ENCODE data around the gene PRLR. TPM values are rescaled to one million over a fixed set of nuclear protein-coding genes. Genes with fewer than 3 reads are reported as not detected.

The PRLR gene
- total and polyA plus RNA-seq, 3 experiments from 2014 or later: not detected

DNA sequence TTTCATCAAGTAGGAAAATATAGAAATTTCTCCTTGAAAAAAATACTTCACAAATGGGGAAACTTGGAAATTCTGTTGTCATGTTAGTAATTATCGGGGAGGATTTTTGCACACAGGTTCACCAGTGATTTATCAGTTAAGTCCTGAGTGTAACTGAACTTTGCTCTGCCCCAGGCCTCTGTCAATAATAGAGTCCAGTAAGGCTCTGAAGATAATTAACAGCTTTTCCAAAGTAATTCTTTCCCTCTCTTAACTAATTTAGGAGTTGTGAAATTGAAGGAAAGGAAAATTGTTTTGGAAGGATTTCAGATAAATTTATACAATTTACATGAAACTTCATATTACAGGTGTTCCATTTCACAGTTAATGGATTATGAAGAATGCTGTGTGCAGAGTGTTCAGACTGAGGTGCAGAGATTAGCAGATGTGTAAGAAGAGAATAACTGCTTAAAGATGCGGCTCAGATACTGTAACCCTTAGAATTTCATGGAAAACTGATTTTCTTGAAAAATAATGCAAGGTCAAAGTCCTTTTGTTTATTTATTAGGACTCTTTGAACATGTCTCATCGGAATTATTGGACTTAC is 179.7 kb downstream of the PRLR start:
- H3K9me3 ChIP-seq (ENCODE audit: low read length): no peaks in the 10 kb centered on the region
- peaks cover 0 to 1% (median 0%) of the 10 kb centered on the region in 5 donors for H3K9me3 Mint-ChIP-seq
- no peaks in the 10 kb centered on the region for H3K4me1 Mint-ChIP-seq
- H3K4me3 Mint-ChIP-seq: no peak overlapping the region
- H3K27me3 ChIP-seq (ENCODE audit: insufficient read depth, low read length, poor library complexity, severe bottlenecking): peaks cover 5% of the 10 kb centered on the region
- H3K36me3 Mint-ChIP-seq: no peaks in the 10 kb centered on the region
- POLR2A ChIA-PET: no interaction called here
- no peak overlapping the region for H3K4me3 ChIP-seq (ENCODE audit: low read length)
- H3K4me1 ChIP-seq (ENCODE audit: insufficient read depth, low read length): no peaks in the 10 kb centered on the region
- H3K36me3 ChIP-seq (ENCODE audit: insufficient read depth, low read length): no peaks in the 10 kb centered on the region
- CTCF ChIA-PET: no interaction called here
- no peak overlapping the region for H3K27ac Mint-ChIP-seq
- no peak for DNase-seq
- H3K27me3 Mint-ChIP-seq: peaks cover 11 to 48% of the 10 kb centered on the region in 2 donors
- H3K27ac ChIP-seq (ENCODE audit: low read depth, low read length): no peak overlapping the region

DNA sequence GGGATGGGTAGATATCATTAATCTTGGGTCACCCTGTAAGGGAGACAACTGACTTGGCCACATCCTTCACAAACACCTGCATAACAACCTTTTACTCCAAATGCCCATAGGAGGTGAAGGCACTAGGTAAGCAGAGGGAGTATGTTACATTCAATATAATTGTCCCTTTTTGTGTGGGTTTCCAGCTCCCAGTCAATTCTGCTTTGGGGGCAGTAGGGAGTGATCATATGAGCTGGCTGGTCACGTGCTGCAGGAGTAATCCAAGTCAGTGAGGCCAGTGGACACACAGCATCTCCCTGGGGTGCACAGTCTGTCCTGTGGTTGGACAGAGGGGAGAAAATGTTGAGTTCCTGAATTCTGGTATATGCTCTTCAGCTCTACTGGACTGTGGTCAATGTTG is 181.4 kb downstream of the PRLR start:
- POLR2A ChIA-PET: no interaction called here
- no peaks in the 10 kb centered on the region for H3K36me3 Mint-ChIP-seq
- peaks cover 11 to 41% of the 10 kb centered on the region in 2 donors for H3K27me3 Mint-ChIP-seq
- H3K4me1 Mint-ChIP-seq: no peaks in the 10 kb centered on the region
- Histone ChIP-seq H3K27me3 (ENCODE audit: insufficient read depth, low read length, poor library complexity, severe bottlenecking) (peaks cover 5% of the 10 kb centered on the region), H3K36me3 (ENCODE audit: insufficient read depth, low read length) (no peaks in the 10 kb centered on the region), H3K4me3 (ENCODE audit: low read length) (no peak overlapping the region), H3K4me1 (ENCODE audit: insufficient read depth, low read length) (no peaks in the 10 kb centered on the region), H3K9me3 (ENCODE audit: low read length) (no peaks in the 10 kb centered on the region), H3K27ac (ENCODE audit: low read depth, low read length) (no peak overlapping the region)
- peaks cover 0 to 1% (median 0%) of the 10 kb centered on the region in 5 donors for H3K9me3 Mint-ChIP-seq
- CTCF ChIA-PET: no interaction called here
- no peak overlapping the region for H3K27ac Mint-ChIP-seq
- DNase-seq: no peak
- H3K4me3 Mint-ChIP-seq: no peak overlapping the region

DNA sequence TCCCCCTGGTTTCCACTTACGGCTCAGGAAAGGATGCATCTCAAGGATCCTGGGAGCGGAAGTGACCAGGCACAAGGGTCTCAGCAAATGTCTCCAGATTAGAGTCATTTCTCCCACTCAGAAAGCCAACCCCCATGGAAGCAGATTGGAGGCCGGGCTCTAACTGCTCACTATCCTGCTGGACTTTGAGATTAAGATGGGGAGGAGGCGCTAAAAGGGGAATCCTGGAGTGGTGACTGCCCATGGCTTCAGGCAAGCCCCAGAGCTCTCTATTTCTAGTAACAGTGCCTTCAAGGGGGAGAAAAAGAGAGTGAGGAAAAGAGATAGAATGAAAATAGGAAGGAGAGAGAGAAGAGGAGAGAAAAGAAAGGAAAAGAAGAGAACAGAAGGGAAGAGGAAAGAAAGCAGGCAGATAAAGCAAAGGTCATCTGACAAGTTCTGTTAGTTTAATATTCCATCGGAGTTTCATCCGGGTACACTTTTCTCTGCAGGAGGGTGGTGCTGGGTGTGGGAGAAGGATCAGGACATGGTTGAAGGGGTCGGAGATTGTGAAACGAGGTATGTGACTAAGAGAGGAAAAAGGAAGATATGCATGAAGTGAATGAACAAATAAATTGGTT is 182.4 kb downstream of the PRLR start, which contains the start of gene AGXT2:
TSS of gene AGXT2 (minus strand) at position 165 of the 620 bp plus-strand sequence. CDS start at position 108, 57 bp downstream.
- ChIA-PET POLR2A (interaction anchor here (0.5 kb wide), 1 partner anchor 205 kb away, joined by 3 read pairs; no protein-coding TSS in a partner anchor), CTCF (no interaction called here)
- H3K9me3 Mint-ChIP-seq: peaks cover 0 to 1% (median 0%) of the 10 kb centered on the region in 5 donors
- peaks cover 8 to 33% of the 10 kb centered on the region in 2 donors for H3K27me3 Mint-ChIP-seq
- H3K4me3 Mint-ChIP-seq: no peak within 1 kb of the TSS
- H3K36me3 ChIP-seq (ENCODE audit: insufficient read depth, low read length): no peaks in the 10 kb centered on the region
- DNase-seq: no peak
- H3K27me3 ChIP-seq (ENCODE audit: insufficient read depth, low read length, poor library complexity, severe bottlenecking): peaks cover 5% of the 10 kb centered on the region
- no peak within 1 kb of the TSS for H3K27ac Mint-ChIP-seq
- H3K27ac ChIP-seq (ENCODE audit: low read depth, low read length): no peak within 1 kb of the TSS
- no peaks in the 10 kb centered on the region for H3K4me1 ChIP-seq (ENCODE audit: insufficient read depth, low read length)
- no peaks in the 10 kb centered on the region for H3K36me3 Mint-ChIP-seq
- no peaks in the 10 kb centered on the region for H3K9me3 ChIP-seq (ENCODE audit: low read length)
- no peak within 1 kb of the TSS for H3K4me3 ChIP-seq (ENCODE audit: low read length)
- no peaks in the 10 kb centered on the region for H3K4me1 Mint-ChIP-seq

DNA sequence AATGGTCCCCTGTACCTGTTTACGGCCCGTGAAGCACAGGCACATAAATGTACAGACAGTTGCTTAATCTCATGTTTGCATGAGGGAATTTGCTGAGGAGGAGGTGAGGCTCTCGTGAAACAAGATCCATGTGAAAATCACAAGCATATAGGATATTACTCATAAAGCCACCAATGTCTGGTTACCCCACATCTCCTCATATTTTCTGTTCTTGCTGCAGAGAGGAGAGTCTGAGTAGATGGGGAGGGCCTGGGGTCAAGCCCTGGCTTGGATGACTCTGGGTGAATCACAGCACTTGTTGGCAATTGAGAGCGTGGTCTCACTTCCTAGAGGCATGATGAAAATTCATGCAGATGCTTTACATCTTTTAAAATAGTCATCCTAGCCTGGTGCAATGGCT is 183.5 kb downstream of the PRLR start:
- DNase-seq: no peak

DNA sequence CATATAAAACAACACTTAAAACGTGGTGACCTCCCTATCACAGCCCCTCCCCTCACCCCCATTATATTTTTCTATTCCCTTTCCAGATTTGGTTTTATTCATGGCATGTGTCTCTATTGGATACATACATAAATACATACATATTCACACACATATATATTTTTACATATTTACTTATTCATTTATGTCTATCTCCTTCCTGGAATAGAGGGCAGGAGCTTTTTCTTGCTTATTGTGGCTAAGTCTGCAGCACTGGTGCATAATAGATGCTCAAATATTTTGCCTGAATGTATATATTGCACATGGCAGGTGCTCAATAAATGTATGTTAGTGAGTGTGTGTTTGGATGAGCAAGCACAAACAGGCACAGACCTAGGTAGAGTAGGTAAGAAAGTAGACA is 185.0 kb downstream of the PRLR start:
- CTCF ChIA-PET: no interaction called here

More for the DNA sequence above, 183.5 kb downstream of the PRLR start:
- no peak overlapping the region for H3K27ac Mint-ChIP-seq
- H3K4me3 Mint-ChIP-seq: no peak overlapping the region
- H3K36me3 ChIP-seq (ENCODE audit: insufficient read depth, low read length): no peaks in the 10 kb centered on the region
- no peaks in the 10 kb centered on the region for H3K9me3 ChIP-seq (ENCODE audit: low read length)
- H3K27me3 Mint-ChIP-seq: peaks cover 8 to 32% of the 10 kb centered on the region in 2 donors
- no peaks in the 10 kb centered on the region for H3K4me1 Mint-ChIP-seq
- peaks cover 5% of the 10 kb centered on the region for H3K27me3 ChIP-seq (ENCODE audit: insufficient read depth, low read length, poor library complexity, severe bottlenecking)
- CTCF ChIA-PET: no interaction called here
- no peaks in the 10 kb centered on the region for H3K4me1 ChIP-seq (ENCODE audit: insufficient read depth, low read length)
- POLR2A ChIA-PET: no interaction called here
- no peak overlapping the region for H3K4me3 ChIP-seq (ENCODE audit: low read length)
- no peaks in the 10 kb centered on the region for H3K36me3 Mint-ChIP-seq
- H3K27ac ChIP-seq (ENCODE audit: low read depth, low read length): no peak overlapping the region
- H3K9me3 Mint-ChIP-seq: peaks cover 0 to 1% (median 0%) of the 10 kb centered on the region in 5 donors

DNA sequence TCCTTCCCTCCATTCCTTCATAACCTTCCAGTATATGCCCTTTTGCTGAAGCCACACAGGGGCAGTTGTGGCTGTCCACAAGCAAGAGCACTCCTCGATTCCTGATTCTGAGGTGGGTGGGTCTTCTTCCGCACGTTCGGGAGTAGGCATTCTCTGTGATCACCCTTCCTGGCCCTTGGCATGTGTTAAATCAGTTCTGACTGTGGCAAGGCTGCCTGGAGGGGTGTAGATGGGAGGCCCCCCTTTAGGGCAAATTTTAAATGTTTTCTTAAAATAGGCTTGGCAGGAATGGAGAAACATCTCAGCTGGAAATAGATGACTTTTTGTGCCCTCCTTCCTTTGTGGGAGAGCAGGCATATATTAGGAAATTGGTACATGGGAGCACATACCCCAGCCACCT is 185.6 kb downstream of the PRLR start:
- no peak overlapping the region for H3K4me3 ChIP-seq (ENCODE audit: low read length)
- ChIA-PET CTCF (no interaction called here), POLR2A (no interaction called here)
- no peaks in the 10 kb centered on the region for H3K9me3 ChIP-seq (ENCODE audit: low read length)
- Mint-ChIP-seq H3K27ac (no peak overlapping the region), H3K36me3 (no peaks in the 10 kb centered on the region), H3K4me3 (no peak overlapping the region), H3K4me1 (no peaks in the 10 kb centered on the region), H3K9me3 (peaks cover 0 to 2% (median 0%) of the 10 kb centered on the region in 5 donors), H3K27me3 (peaks cover 8 to 27% of the 10 kb centered on the region in 2 donors)
- no peak for DNase-seq
- H3K27ac ChIP-seq (ENCODE audit: low read depth, low read length): no peak overlapping the region
- H3K36me3 ChIP-seq (ENCODE audit: insufficient read depth, low read length): no peaks in the 10 kb centered on the region
- H3K27me3 ChIP-seq (ENCODE audit: insufficient read depth, low read length, poor library complexity, severe bottlenecking): peaks cover 5% of the 10 kb centered on the region
- no peaks in the 10 kb centered on the region for H3K4me1 ChIP-seq (ENCODE audit: insufficient read depth, low read length)

More for the DNA sequence above, 185.0 kb downstream of the PRLR start:
- Histone ChIP-seq H3K4me3 (ENCODE audit: low read length) (no peak overlapping the region), H3K36me3 (ENCODE audit: insufficient read depth, low read length) (no peaks in the 10 kb centered on the region), H3K4me1 (ENCODE audit: insufficient read depth, low read length) (no peaks in the 10 kb centered on the region), H3K27me3 (ENCODE audit: insufficient read depth, low read length, poor library complexity, severe bottlenecking) (peaks cover 5% of the 10 kb centered on the region), H3K9me3 (ENCODE audit: low read length) (no peaks in the 10 kb centered on the region), H3K27ac (ENCODE audit: low read depth, low read length) (no peak overlapping the region)
- Mint-ChIP-seq H3K27ac (no peak overlapping the region), H3K4me1 (no peaks in the 10 kb centered on the region), H3K36me3 (no peaks in the 10 kb centered on the region), H3K4me3 (no peak overlapping the region), H3K27me3 (peaks cover 8 to 24% of the 10 kb centered on the region in 2 donors), H3K9me3 (peaks cover 0 to under 1% (median 0%) of the 10 kb centered on the region in 5 donors)
- POLR2A ChIA-PET: no interaction called here
- DNase-seq: no peak

DNA sequence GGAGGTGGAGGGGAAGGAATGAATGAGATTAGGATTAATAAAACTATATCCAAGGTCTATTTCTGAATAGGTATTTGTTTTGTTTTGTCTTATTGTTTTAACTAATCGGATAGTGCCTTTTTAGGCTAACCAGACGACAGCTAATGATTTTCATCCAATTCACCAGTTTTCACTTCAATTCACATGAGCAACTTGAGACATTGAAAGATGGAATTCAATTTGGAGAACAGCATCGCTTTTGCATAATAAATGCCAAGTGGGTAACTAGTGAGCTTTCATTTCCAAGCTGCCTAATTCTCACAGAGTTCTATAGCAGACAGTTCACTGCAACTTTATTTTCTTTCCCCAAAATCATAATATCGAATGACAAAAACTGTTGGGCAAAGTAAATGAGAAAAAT is 187.5 kb downstream of the PRLR start:
- Histone ChIP-seq H3K4me1 (ENCODE audit: insufficient read depth, low read length) (no peaks in the 10 kb centered on the region), H3K27ac (ENCODE audit: low read depth, low read length) (no peak overlapping the region), H3K27me3 (ENCODE audit: insufficient read depth, low read length, poor library complexity, severe bottlenecking) (peaks cover 5% of the 10 kb centered on the region), H3K36me3 (ENCODE audit: insufficient read depth, low read length) (no peaks in the 10 kb centered on the region), H3K9me3 (ENCODE audit: low read length) (no peaks in the 10 kb centered on the region), H3K4me3 (ENCODE audit: low read length) (no peak overlapping the region)
- Mint-ChIP-seq H3K36me3 (no peaks in the 10 kb centered on the region), H3K27me3 (peaks cover 1 to 33% of the 10 kb centered on the region in 2 donors), H3K27ac (no peak overlapping the region), H3K4me1 (no peaks in the 10 kb centered on the region), H3K4me3 (no peak overlapping the region), H3K9me3 (peaks cover 0 to 2% (median 0%) of the 10 kb centered on the region in 5 donors)
- ChIA-PET CTCF (no interaction called here), POLR2A (no interaction called here)
- no peak for DNase-seq

DNA sequence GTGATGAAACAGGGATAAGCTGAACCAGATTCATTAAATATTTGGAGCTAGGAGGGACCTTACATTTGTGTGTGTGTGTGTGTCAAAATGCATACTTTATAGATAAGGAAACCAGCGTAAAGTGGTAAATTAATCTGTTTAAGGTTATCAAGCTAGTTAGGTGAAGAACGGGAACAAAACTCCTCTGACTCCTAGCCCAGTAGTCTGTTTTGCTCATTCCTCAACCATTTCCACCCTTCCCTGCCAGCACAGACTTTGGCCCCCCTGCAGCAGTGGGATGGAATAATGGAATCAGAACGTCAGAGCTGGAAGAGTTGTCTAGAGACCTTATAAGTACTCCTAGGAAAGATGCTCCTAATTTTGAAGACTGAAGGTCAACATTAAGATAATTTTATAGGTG is 189.0 kb downstream of the PRLR start:
- no peaks in the 10 kb centered on the region for H3K36me3 Mint-ChIP-seq
- Histone ChIP-seq H3K27ac (ENCODE audit: low read depth, low read length) (no peak overlapping the region), H3K4me1 (ENCODE audit: insufficient read depth, low read length) (no peaks in the 10 kb centered on the region), H3K27me3 (ENCODE audit: insufficient read depth, low read length, poor library complexity, severe bottlenecking) (no peaks in the 10 kb centered on the region), H3K36me3 (ENCODE audit: insufficient read depth, low read length) (no peaks in the 10 kb centered on the region), H3K9me3 (ENCODE audit: low read length) (no peaks in the 10 kb centered on the region), H3K4me3 (ENCODE audit: low read length) (no peak overlapping the region)
- no peak overlapping the region for H3K27ac Mint-ChIP-seq
- no peak overlapping the region for H3K4me3 Mint-ChIP-seq
- no peaks in the 10 kb centered on the region for H3K4me1 Mint-ChIP-seq
- H3K9me3 Mint-ChIP-seq: peaks cover 0 to 2% (median 0%) of the 10 kb centered on the region in 5 donors
- CTCF ChIA-PET: interaction anchor here (0.6 to 1.0 kb wide), 2 partner anchors 24 to 46 kb away, joined by 3 read pairs; no protein-coding TSS in a partner anchor
- H3K27me3 Mint-ChIP-seq: peaks cover 0 to 24% of the 10 kb centered on the region in 2 donors
- POLR2A ChIA-PET: no interaction called here
- DNase-seq: no peak

All from CD8-positive, alpha-beta memory T cell (primary cell).